ENCODE data around the gene GNAQ. TPM values are rescaled to one million over a fixed set of nuclear protein-coding genes. Genes with fewer than 3 reads are reported as not detected.

The GNAQ gene
- total RNA-seq, 4 donors from 2014 or later: 64.0 to 80.4 (median 69.2) TPM

DNA sequence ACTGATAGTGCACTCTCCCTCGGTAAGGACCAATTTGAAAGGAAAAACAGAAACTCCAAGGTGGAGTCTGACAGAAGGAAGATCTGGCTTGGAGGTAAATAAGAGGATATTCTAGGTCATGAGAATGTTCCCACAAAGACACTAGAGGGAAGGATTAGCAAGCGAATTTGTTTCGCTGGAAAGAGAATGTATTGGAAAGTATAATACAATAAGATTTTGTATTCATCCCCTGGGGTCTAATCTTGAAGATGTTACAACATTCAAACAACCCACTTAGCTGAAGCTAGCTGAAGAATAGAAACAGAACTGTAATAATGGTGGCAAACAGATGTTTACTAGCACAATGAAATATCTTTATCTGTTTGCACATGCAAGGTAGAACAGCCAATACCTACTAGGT lies 158.7 kb downstream of the GNAQ start:
- 79% methylated on average over 3 of the region's 3 CpGs for WGBS
- Histone ChIP-seq H3K4me3 (no peak overlapping the region), H3K4me1 (peaks cover 8 to 39% (median 17%) of the 10 kb centered on the region in 4 donors), H3K9me3 (no peaks in the 10 kb centered on the region), H3K36me3 (no peaks in the 10 kb centered on the region), H3K27ac (replicated peaks in 1 of 4) (no peak overlapping the region), H3K27me3 (no peaks in the 10 kb centered on the region)
- TF ChIP-seq POLR2A (IDR thresholded peaks at IDR 0.05; ENCODE audit: low read depth): no peak
- TF ChIP-seq, protein P1, sequence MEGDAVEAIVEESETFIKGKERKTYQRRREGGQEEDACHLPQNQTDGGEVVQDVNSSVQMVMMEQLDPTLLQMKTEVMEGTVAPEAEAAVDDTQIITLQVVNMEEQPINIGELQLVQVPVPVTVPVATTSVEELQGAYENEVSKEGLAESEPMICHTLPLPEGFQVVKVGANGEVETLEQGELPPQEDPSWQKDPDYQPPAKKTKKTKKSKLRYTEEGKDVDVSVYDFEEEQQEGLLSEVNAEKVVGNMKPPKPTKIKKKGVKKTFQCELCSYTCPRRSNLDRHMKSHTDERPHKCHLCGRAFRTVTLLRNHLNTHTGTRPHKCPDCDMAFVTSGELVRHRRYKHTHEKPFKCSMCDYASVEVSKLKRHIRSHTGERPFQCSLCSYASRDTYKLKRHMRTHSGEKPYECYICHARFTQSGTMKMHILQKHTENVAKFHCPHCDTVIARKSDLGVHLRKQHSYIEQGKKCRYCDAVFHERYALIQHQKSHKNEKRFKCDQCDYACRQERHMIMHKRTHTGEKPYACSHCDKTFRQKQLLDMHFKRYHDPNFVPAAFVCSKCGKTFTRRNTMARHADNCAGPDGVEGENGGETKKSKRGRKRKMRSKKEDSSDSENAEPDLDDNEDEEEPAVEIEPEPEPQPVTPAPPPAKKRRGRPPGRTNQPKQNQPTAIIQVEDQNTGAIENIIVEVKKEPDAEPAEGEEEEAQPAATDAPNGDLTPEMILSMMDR (IDR thresholded peaks at IDR 0.05): no peak
- TF ChIP-seq POLR2AphosphoS5 (IDR thresholded peaks at IDR 0.05): no peak
- no peak for TF ChIP-seq EP300 (IDR thresholded peaks at IDR 0.05)
- DNase-seq (ENCODE audit: extremely low spot score): no peak
- intact Hi-C loops (cut with DNase I): no loop called here

DNA sequence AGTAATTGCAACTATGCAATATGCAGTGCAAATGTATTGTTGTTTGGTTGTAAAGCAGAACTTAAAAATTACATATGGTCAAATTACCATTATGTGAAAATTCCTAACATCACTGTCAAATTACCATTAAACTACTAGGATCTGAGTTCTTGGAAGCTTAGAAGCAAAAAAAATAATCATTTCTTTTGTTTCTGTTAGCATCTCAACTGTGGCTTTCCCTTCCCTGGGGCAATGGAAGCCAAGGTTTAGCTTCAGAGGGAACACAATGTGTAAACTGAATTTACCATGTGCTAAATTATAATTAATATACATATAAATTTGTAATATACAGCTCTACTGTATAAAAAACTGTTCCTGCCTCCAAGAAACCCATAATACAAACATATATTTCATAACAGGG lies 159.4 kb downstream of the GNAQ start:
- no peak for DNase-seq (ENCODE audit: extremely low spot score)
- intact Hi-C loops (cut with DNase I): no loop called here
- Histone ChIP-seq H3K4me3 (no peak overlapping the region), H3K27ac (replicated peaks in 1 of 4) (no peak overlapping the region), H3K9me3 (no peaks in the 10 kb centered on the region), H3K36me3 (no peaks in the 10 kb centered on the region), H3K27me3 (no peaks in the 10 kb centered on the region), H3K4me1 (peaks cover 8 to 39% (median 17%) of the 10 kb centered on the region in 4 donors)
- TF ChIP-seq, protein P1 (IDR thresholded peaks at IDR 0.05): no peak
- no peak for TF ChIP-seq POLR2A (IDR thresholded peaks at IDR 0.05; ENCODE audit: low read depth)
- TF ChIP-seq POLR2AphosphoS5 (IDR thresholded peaks at IDR 0.05): no peak
- no peak for TF ChIP-seq EP300 (IDR thresholded peaks at IDR 0.05)

DNA sequence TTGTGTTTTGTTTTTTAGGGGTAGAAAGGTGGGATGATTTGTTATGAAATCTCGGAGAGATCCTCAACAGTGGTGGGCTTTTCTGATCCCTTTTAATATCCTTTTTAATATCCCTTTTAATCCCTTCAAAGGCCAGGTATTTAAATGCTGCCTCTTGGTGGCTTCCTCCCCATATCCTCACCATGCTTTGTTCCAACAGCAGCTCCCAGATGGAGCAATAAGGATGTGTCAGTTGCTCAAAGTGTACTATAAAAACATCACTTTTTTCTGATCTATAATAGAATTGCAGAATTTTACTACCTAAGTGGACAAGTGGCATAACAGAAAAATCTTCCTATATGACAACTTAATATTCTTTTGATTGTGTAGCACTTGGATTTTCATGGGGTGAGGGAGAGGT lies 160.1 kb downstream of the GNAQ start:
- Histone ChIP-seq H3K4me3 (no peak overlapping the region), H3K9me3 (no peaks in the 10 kb centered on the region), H3K27me3 (no peaks in the 10 kb centered on the region), H3K27ac (replicated peaks in 1 of 4) (no peak overlapping the region), H3K4me1 (peaks cover 5 to 34% (median 13%) of the 10 kb centered on the region in 4 donors), H3K36me3 (no peaks in the 10 kb centered on the region)
- DNase-seq (ENCODE audit: extremely low spot score): no peak
- intact Hi-C loops (cut with DNase I): no loop called here
- TF ChIP-seq, protein P1 (IDR thresholded peaks at IDR 0.05): no peak
- TF ChIP-seq EP300 (IDR thresholded peaks at IDR 0.05): no peak
- no peak for TF ChIP-seq POLR2AphosphoS5 (IDR thresholded peaks at IDR 0.05)
- TF ChIP-seq POLR2A (IDR thresholded peaks at IDR 0.05; ENCODE audit: low read depth): no peak
- 95% methylated on average over 1 of the region's 1 CpG for WGBS

DNA sequence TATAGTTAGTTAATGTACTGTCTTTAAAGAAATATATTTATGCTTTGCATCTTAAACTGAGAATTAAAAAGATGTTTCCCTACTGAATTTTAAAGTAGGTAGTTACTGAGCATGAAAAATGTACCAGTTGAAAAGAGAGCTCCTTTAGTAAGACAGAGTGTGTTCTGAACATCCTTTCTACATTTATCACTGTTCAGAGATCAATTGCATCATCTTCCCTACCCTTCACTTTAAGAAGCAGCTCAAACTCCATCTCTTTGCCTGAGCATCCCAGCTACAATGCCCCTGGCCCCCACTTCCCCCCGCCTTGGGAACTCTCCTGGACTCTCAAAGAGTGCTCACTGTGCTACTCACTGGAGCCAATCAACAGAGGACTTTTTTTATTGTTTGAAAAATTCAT lies 164.7 kb downstream of the GNAQ start:
- Histone ChIP-seq H3K36me3 (no peaks in the 10 kb centered on the region), H3K27me3 (no peaks in the 10 kb centered on the region), H3K4me3 (no peak overlapping the region), H3K4me1 (peaks cover 0 to 6% (median 0%) of the 10 kb centered on the region in 4 donors), H3K27ac (replicated peaks in 1 of 4) (no peak overlapping the region), H3K9me3 (no peaks in the 10 kb centered on the region)
- no peak for DNase-seq (ENCODE audit: extremely low spot score)
- intact Hi-C loops (cut with DNase I): no loop called here
- WGBS: 91% methylated on average over 1 of the region's 1 CpG
- TF ChIP-seq EP300 (IDR thresholded peaks at IDR 0.05) (no peak), POLR2AphosphoS5 (IDR thresholded peaks at IDR 0.05) (no peak), POLR2A (IDR thresholded peaks at IDR 0.05; ENCODE audit: low read depth) (no peak)
- TF ChIP-seq, protein P1 (IDR thresholded peaks at IDR 0.05): no peak

DNA sequence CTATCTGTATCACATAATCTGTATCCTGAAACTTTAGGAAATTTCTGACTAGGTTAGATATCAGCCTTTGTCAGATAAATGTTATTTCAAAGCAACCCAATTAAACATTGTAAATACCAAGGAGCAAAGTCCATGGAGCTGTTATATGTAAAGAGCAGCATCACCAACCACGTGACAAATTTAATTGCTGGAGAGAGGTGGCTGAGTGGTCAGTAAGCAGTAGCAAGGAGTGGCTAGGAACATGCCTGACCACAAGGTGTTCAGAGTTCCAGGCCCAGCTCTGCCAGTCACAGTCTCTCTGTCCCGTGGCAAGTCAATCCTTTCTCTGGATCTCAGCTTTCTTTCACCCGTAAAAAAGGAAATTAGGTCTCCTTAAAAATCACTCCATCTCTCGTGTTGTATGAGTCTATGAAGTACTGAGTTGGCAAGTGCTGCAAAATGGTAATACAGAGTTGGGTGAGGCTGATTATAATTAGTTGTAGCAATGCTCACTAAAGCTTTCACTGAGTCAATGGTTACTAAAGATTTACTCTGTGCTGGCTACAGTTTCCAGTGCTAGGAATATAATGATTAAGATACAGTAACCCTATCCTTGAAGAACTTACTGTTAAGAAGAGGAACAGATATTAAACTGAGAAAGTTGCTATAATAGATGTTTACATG lies 166.1 kb downstream of the GNAQ start:
- intact Hi-C loops (cut with DNase I): no loop called here
- 75% methylated on average over 4 of the region's 4 CpGs for WGBS
- Histone ChIP-seq H3K27me3 (no peaks in the 10 kb centered on the region), H3K4me3 (no peak overlapping the region), H3K9me3 (no peaks in the 10 kb centered on the region), H3K36me3 (peaks cover 0 to 3% (median 0%) of the 10 kb centered on the region in 4 donors), H3K27ac (replicated peaks in 1 of 4) (no peak overlapping the region), H3K4me1 (peaks cover 0 to 4% (median 0%) of the 10 kb centered on the region in 4 donors)
- DNase-seq (ENCODE audit: extremely low spot score): no peak
- TF ChIP-seq, protein P1 (IDR thresholded peaks at IDR 0.05): no peak
- no peak for TF ChIP-seq POLR2AphosphoS5 (IDR thresholded peaks at IDR 0.05)
- TF ChIP-seq EP300 (IDR thresholded peaks at IDR 0.05): no peak
- TF ChIP-seq POLR2A (IDR thresholded peaks at IDR 0.05; ENCODE audit: low read depth): no peak
